LNCAP (cell line): ENCODE results near the gene PXMP2.

Source experiments
- CTCF ChIP-seq: fragments of 450-650 bp; IDR thresholded peaks from 2 replicates; pipeline ENCODE4 v1.5.1; 2017; ENCODE audit warnings: mild to moderate bottlenecking

The PXMP2 gene

GRCh38 chr12:132716356-132716755 is 29.0 kb downstream of the PXMP2 start:
- no peak for TF ChIP-seq CTCF

- no peak for TF ChIP-seq CTCF
These were observed 29.6 kb downstream of the PXMP2 start for GRCh38 chr12:132717011-132717410.

- TF ChIP-seq CTCF: no peak
These were observed 30.4 kb downstream of the PXMP2 start for GRCh38 chr12:132717531-132718387.

- TF ChIP-seq CTCF: no peak
These were observed 31.3 kb downstream of the PXMP2 start for GRCh38 chr12:132718644-132719043.

GRCh38 chr12:132719141-132719953 is 32.0 kb downstream of the PXMP2 start:
- TF ChIP-seq CTCF: no peak

GRCh38 chr12:132719954-132720324 is 32.6 kb downstream of the PXMP2 start:
- TF ChIP-seq CTCF: no peak

- TF ChIP-seq CTCF: no peak
These were observed 33.4 kb downstream of the PXMP2 start for GRCh38 chr12:132720606-132721345.
